AG04449 (cell line): Measurements from ENCODE around the gene IGSF21.

Experiments
- CTCF ChIA-PET: fragments of 350-600 bp; formaldehyde crosslinking; extraction: SDS; loops from one replicate; lab custom pipeline; 2021; ENCODE audit warnings: antibody characterized with exemption; lab: Yijun Ruan, JAX
- POLR2A ChIA-PET: fragments of 400-600, 350-600 bp; formaldehyde crosslinking; extraction: SDS; loops from one replicate; lab custom pipeline; 2020; ENCODE audit warnings: antibody characterized with exemption, inconsistent platforms; lab: Yijun Ruan, JAX
- DNase-seq: peaks from one replicate; pipeline ENCODE4 v3.0.0-alpha.2; 2010; ENCODE audit warnings: low read depth, low spot score
- H3K4me3 ChIP-seq: 2 replicates; pipeline ENCODE4 v1.5.1; 2011; ENCODE audit warnings: low read depth, mild to moderate bottlenecking, control low read depth, low read length
- CTCF ChIP-seq: IDR thresholded peaks from one replicate; pipeline ENCODE4 v1.5.1; 2011; ENCODE audit warnings: mild to moderate bottlenecking, moderate library complexity, low read length, control low read depth, inconsistent platforms; ENCODE audit not compliant: insufficient read depth; ENCODE audit errors: missing control alignments

IGSF21 gene

GRCh38 chr1:18329469-18330253 is 222.1 kb downstream of the IGSF21 start:
- H3K4me3 ChIP-seq: no peak overlapping the region
- no peak for DNase-seq
- TF ChIP-seq CTCF: no peak
- ChIA-PET POLR2A (no interaction called here), CTCF (no interaction called here)

- no peak for DNase-seq
- H3K4me3 ChIP-seq: no peak overlapping the region
- CTCF ChIA-PET: no interaction called here
- POLR2A ChIA-PET: no interaction called here
- TF ChIP-seq CTCF: no peak
These were observed 225.0 kb downstream of the IGSF21 start for GRCh38 chr1:18332576-18332975.

- TF ChIP-seq CTCF: no peak
- no peak overlapping the region for H3K4me3 ChIP-seq
- ChIA-PET POLR2A (no interaction called here), CTCF (no interaction called here)
- DNase-seq: no peak
These were observed 225.6 kb downstream of the IGSF21 start for GRCh38 chr1:18333220-18333619.

- DNase-seq: no peak
- no peak for TF ChIP-seq CTCF
- CTCF ChIA-PET: no interaction called here
These were observed 229.2 kb downstream of the IGSF21 start for GRCh38 chr1:18336801-18337200.

GRCh38 chr1:18337757-18338156 is 230.2 kb downstream of the IGSF21 start:
- DNase-seq: no peak
- ChIA-PET CTCF (no interaction called here), POLR2A (no interaction called here)
- TF ChIP-seq CTCF: no peak
- H3K4me3 ChIP-seq: no peak overlapping the region

More at GRCh38 chr1:18336801-18337200, 229.2 kb downstream of the IGSF21 start:
- POLR2A ChIA-PET: no interaction called here
- H3K4me3 ChIP-seq: no peak overlapping the region

- no peak overlapping the region for H3K4me3 ChIP-seq
- DNase-seq: no peak
- CTCF ChIA-PET: no interaction called here
- POLR2A ChIA-PET: no interaction called here
- TF ChIP-seq CTCF: no peak
These were observed 231.6 kb downstream of the IGSF21 start for GRCh38 chr1:18339161-18339560.
